ENCODE results near the gene MAGIX.

The MAGIX gene

GRCh38 chrX:49208399-49208798, 45.8 kb downstream of the MAGIX start:
- no peak for DNase-seq

DNA sequence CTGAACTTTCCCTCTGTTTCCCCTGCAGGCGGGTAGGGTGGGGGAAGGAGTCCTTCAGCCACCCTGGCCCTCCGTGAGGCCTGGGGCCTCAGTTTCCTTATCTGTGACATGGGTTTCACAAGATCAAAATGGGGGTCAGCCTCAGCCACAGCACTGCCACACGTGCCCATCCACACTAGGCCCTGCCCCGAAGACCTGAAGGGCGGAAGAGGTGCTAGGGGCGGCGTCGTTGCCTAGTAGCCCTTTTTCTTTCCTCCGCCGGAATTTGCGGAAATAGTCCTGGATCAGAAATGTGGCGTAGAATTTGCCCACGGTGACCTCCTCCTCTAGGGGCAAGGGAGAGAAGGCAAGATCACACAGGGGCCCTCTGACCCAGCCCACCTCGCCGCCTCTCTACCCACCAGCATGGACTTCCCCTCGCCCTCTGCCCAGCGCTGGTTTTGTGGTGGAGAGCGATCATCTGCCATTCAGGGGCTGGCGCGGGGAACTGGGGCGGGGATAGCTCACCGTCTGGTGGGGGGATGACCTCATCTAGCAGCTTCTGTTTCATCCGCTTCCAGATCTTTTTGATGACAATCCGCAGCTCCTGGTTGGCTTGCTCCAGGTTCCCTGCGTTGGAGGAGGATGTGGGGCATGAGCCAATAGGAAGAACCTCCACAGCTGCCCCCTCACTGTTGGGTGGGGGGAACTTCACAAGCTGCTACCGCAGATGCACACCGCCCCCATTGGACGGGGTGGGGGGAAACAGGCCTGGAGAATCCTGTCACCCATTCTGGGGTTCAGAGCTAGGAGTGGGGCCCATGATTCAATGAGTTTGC, 47.1 kb downstream of the MAGIX start:
- DNase-seq = no peak

GRCh38 chrX:49210406-49210805, 47.8 kb downstream of the MAGIX start:
- DNase-seq = no peak

DNA sequence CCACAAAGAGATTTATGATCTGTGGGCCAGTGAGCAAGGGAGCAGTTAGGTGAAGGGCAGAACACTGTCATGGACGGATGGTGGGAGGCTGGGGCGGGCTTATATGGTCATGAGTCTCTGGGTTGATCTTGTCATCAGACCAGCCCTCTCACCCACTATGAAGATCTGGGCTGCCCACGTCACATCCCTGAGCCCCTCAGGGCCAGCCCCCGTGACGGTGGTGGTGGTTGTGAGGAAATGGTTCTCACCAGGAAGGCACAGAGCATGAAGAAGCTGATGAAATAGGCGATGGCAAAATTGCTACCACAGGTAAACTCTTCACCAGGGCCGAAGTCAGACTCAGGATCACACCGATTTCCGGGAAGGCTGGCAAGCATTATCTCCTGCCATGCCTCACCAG, 48.5 kb downstream of the MAGIX start:
- DNase-seq = no peak

DNA sequence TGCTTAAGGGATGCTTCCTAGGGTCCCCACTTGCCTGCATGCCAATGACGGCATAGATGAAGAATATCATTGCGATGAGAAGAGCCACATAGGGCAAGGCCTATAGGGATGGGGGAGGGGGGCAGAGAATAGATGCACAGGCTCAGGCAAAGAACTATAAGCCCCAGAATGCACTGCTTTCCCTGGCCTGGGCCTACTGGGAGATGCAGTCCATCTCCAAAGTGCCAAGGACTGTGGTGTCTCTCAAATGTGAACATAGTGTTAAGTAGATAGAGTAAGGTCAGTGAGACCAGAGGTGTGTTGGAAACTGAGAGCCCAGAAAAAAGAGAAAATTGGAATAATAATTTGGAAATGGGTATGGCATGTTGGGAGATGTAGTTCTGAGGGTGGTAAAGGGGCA, 49.7 kb downstream of the MAGIX start:
- no peak for DNase-seq

- no peak for DNase-seq
Observed at GRCh38 chrX:49212861-49213260, 50.3 kb downstream of the MAGIX start.

GRCh38 chrX:49214416-49214815, 51.9 kb downstream of the MAGIX start:
- no peak for DNase-seq

GRCh38 chrX:49214996-49215526, 52.5 kb downstream of the MAGIX start:
- DNase-seq = no peak
